Osteoblast (primary cell): ENCODE measurements around the gene DGKB. TPM values are rescaled to one million over a fixed set of nuclear protein-coding genes. Genes with fewer than 3 reads are reported as not detected.

Experiments used
- DNase-seq: peaks from one replicate; pipeline ENCODE4 v3.0.0; 2011; ENCODE audit warnings: low spot score, mixed read lengths; ENCODE audit not compliant: insufficient read length; ENCODE audit errors: missing footprints
- H2AFZ ChIP-seq: 2 replicates; pipeline ENCODE4 v1.6.0; 2011; ENCODE audit warnings: mild to moderate bottlenecking, low read length
- H3K27ac ChIP-seq: 2 replicates; pipeline ENCODE4 v1.5.1; 2011; ENCODE audit warnings: mild to moderate bottlenecking, low read depth, low read length, moderate library complexity
- H3K27me3 ChIP-seq: 2 replicates; pipeline ENCODE4 v1.6.0; 2012; ENCODE audit warnings: mild to moderate bottlenecking, control low read depth, inconsistent platforms, low read length, moderate library complexity; ENCODE audit not compliant: insufficient read depth
- H3K36me3 ChIP-seq: 2 replicates; pipeline ENCODE4 v1.5.1; 2011; ENCODE audit warnings: mild to moderate bottlenecking, low read length, control low read depth, moderate library complexity; ENCODE audit not compliant: insufficient read depth
- H3K4me1 ChIP-seq: 2 replicates; pipeline ENCODE4 v1.5.1; 2011; ENCODE audit warnings: mild to moderate bottlenecking, low read length, control low read depth, moderate library complexity; ENCODE audit not compliant: insufficient read depth
- H3K4me2 ChIP-seq: 2 replicates; pipeline ENCODE4 v1.6.0; 2011; ENCODE audit warnings: mild to moderate bottlenecking, low read length; ENCODE audit not compliant: insufficient read depth
- H3K4me3 ChIP-seq: fragments of 200-600 bp; sonication (generic); 3 replicates; pipeline ENCODE4 v1.5.1; 2012; ENCODE audit warnings: mild to moderate bottlenecking, low read length, inconsistent platforms; ENCODE audit not compliant: insufficient read depth
- H3K79me2 ChIP-seq: 2 replicates; pipeline ENCODE4 v1.6.0; 2012; ENCODE audit warnings: mild to moderate bottlenecking, low read length, control low read depth, inconsistent platforms; ENCODE audit not compliant: insufficient read depth
- H3K9me3 ChIP-seq: 2 replicates; pipeline ENCODE4 v1.5.1; 2011; ENCODE audit warnings: low read depth, low read length, control low read depth
- H4K20me1 ChIP-seq: 2 replicates; pipeline ENCODE4 v1.6.0; 2012; ENCODE audit warnings: mild to moderate bottlenecking, low read length, control low read depth; ENCODE audit not compliant: insufficient read depth
- total RNA-seq: library from RNA; depleted of rRNA; stranded (reverse); fragments of >200 nt; gene quantifications from 2 replicates; pipeline ENCODE4 v1.2.3, GENCODE V29; 2012
- TF ChIP-seq, protein P1 (sequence below): IDR thresholded peaks from 2 replicates; pipeline ENCODE4 v1.5.1; 2011; ENCODE audit warnings: mild to moderate bottlenecking, low read depth, low read length, moderate library complexity; ENCODE audit errors: extremely low read depth

DGKB gene
- total RNA-seq, 1 donor: 1.1 TPM

DNA sequence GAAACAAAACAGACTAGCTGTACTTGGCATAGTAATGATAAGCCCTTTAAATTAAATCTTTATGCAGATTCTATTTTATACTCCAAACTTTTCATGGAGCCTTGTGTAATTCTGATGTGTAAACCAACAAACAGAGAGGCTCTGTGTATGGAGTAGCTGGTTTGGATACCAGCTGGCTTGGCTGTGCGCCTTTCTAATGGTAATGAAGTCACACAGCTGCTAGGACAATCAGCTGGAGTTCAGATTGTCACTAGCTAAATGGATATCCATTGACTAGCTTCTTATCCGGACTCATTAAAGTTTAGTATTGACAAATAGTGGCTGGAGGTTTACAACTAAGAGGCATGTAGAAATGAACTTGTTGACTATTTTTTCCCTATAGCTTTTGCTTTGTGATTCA is 398.4 kb downstream of the DGKB start:
- Histone ChIP-seq H3K36me3 (no peaks in the 10 kb centered on the region), H4K20me1 (no peaks in the 10 kb centered on the region), H3K27me3 (no peaks in the 10 kb centered on the region), H3K79me2 (no peaks in the 10 kb centered on the region), H3K27ac (no peak overlapping the region), H3K9me3 (no peaks in the 10 kb centered on the region), H3K4me2 (no peak overlapping the region), H3K4me3 (no peak overlapping the region), H3K4me1 (peaks cover 3% of the 10 kb centered on the region), H2AFZ (no peak overlapping the region)
- no peak for DNase-seq
- TF ChIP-seq, protein P1, sequence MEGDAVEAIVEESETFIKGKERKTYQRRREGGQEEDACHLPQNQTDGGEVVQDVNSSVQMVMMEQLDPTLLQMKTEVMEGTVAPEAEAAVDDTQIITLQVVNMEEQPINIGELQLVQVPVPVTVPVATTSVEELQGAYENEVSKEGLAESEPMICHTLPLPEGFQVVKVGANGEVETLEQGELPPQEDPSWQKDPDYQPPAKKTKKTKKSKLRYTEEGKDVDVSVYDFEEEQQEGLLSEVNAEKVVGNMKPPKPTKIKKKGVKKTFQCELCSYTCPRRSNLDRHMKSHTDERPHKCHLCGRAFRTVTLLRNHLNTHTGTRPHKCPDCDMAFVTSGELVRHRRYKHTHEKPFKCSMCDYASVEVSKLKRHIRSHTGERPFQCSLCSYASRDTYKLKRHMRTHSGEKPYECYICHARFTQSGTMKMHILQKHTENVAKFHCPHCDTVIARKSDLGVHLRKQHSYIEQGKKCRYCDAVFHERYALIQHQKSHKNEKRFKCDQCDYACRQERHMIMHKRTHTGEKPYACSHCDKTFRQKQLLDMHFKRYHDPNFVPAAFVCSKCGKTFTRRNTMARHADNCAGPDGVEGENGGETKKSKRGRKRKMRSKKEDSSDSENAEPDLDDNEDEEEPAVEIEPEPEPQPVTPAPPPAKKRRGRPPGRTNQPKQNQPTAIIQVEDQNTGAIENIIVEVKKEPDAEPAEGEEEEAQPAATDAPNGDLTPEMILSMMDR: no peak

DNA sequence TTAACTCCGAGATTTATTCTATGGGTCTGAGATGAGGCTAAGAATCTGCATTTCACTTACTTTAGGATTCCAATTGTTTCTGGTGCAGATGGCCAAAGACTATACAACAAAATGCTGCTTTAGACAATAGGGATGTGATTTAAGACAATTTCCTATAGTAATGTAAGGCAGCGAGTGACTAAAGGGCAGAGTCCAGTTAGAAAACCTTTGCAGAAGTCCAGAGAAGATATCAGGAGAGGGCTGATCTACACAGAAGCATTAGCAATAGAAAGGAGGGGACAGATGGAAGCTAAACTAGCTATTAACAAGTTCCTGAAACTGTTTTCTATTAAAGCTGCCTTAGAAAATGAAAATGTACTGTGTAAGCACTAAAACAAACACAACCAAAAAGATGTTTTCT is 398.9 kb downstream of the DGKB start:
- H2AFZ ChIP-seq: no peak overlapping the region
- H4K20me1 ChIP-seq: no peaks in the 10 kb centered on the region
- no peaks in the 10 kb centered on the region for H3K79me2 ChIP-seq
- peaks cover 3% of the 10 kb centered on the region for H3K4me1 ChIP-seq
- H3K27me3 ChIP-seq: no peaks in the 10 kb centered on the region
- H3K4me2 ChIP-seq: no peak overlapping the region
- TF ChIP-seq, protein P1: no peak
- no peaks in the 10 kb centered on the region for H3K9me3 ChIP-seq
- H3K4me3 ChIP-seq: no peak overlapping the region
- H3K36me3 ChIP-seq: no peaks in the 10 kb centered on the region
- DNase-seq: no peak
- no peak overlapping the region for H3K27ac ChIP-seq

DNA sequence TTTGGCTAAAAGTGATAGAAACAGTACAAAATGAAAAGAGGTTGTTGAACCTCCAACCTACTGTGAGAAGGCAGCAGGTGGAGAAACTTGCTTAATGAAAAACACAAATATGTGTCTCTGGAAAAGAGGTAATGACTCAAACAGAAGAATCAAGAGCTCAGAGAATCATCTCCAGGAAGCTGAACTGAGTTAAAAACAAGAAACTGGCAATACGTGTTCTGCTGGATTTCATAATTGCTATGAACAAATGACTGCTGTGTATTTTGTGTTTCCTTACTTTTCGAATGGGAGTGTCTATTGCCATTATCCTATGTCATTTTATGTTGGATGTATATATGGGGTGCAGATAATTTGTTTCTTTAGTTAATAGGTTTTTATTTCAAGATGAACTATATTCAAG is 401.1 kb downstream of the DGKB start:
- Histone ChIP-seq H3K27ac (no peak overlapping the region), H2AFZ (no peak overlapping the region), H4K20me1 (no peaks in the 10 kb centered on the region), H3K4me3 (no peak overlapping the region), H3K36me3 (no peaks in the 10 kb centered on the region), H3K27me3 (no peaks in the 10 kb centered on the region), H3K4me2 (no peak overlapping the region), H3K79me2 (no peaks in the 10 kb centered on the region), H3K9me3 (no peaks in the 10 kb centered on the region), H3K4me1 (no peaks in the 10 kb centered on the region)
- TF ChIP-seq, protein P1: no peak
- DNase-seq: no peak

DNA sequence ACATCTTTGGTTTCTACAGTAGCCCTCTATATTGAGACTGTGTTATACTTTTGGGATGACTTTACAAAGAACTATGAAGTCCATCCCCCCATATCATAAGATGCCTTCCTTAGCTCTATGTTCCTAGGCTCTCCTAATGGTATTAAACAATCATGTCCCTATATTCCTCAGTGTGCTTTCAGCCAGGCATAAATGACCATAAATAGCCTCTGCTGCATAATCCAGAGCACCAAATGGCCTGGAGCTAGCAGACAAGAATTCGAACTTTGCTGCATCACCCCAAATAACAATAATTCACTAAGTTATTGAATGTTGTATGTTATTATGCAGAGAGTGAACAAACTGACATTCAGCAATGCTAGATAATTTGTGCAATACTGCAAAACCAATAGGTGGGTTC is 405.2 kb downstream of the DGKB start:
- Histone ChIP-seq H3K27ac (no peak overlapping the region), H3K4me2 (no peak overlapping the region), H3K4me1 (no peaks in the 10 kb centered on the region), H3K36me3 (no peaks in the 10 kb centered on the region), H3K27me3 (no peaks in the 10 kb centered on the region), H3K9me3 (no peaks in the 10 kb centered on the region), H2AFZ (no peak overlapping the region), H4K20me1 (no peaks in the 10 kb centered on the region), H3K4me3 (no peak overlapping the region), H3K79me2 (no peaks in the 10 kb centered on the region)
- no peak for DNase-seq
- TF ChIP-seq, protein P1: no peak
